Stimulated activated naive B cell treated with anti-CD40 and anti-IgM and Interleukin-4, amounts not matched to agents 10 μg/mL and 1 μg/mL and 100 μg/mL, for 72 hours (primary cell): ENCODE measurements around the gene ATM.
A peak's percentile ranks its signal among the peaks of the same experiment; 100 is the strongest.
"Not testable (repeated sequence)": the region's sequence is repeated elsewhere in the genome, so short reads cannot be mapped to it uniquely, and the experiment has no call there.

ENCODE experiments used
- ATAC-seq, 2 donors: fragments of 150-1000 bp; cut with Tn5 transposase; replicated peaks; 2 replicates each; pipeline ENCODE4 v1.10.0; 2021; ENCODE audit warnings: moderate library complexity in 1 of 2
- DNase-seq: peaks from one replicate; pipeline ENCODE4 v3.0.0; 2021
- H3K27ac Mint-ChIP-seq: one replicate; pipeline ENCODE4 v1.8.0; 2022; ENCODE audit warnings: mild to moderate bottlenecking, mixed read lengths
- H3K27me3 Mint-ChIP-seq, 2 donors: one replicate each; pipeline ENCODE4 v1.8.0; 2022; ENCODE audit warnings: mixed read lengths in 2 of 2
- H3K36me3 Mint-ChIP-seq, 2 donors: one replicate each; pipeline ENCODE4 v1.8.0; 2022; ENCODE audit warnings: mixed read lengths in 2 of 2, mild to moderate bottlenecking in 1 of 2
- H3K4me1 Mint-ChIP-seq, 2 donors: one replicate each; pipeline ENCODE4 v1.8.0; 2022; ENCODE audit warnings: mixed read lengths in 2 of 2, mild to moderate bottlenecking in 1 of 2
- H3K4me3 Mint-ChIP-seq, 2 donors: one replicate each; pipeline ENCODE4 v1.8.0; 2022; ENCODE audit warnings: mild to moderate bottlenecking in 2 of 2, mixed read lengths in 2 of 2, moderate library complexity in 1 of 2
- H3K9me3 Mint-ChIP-seq, 2 donors: one replicate each; pipeline ENCODE4 v1.8.0; 2022; ENCODE audit warnings: mixed read lengths in 2 of 2, mild to moderate bottlenecking in 1 of 2

ATM gene

DNA sequence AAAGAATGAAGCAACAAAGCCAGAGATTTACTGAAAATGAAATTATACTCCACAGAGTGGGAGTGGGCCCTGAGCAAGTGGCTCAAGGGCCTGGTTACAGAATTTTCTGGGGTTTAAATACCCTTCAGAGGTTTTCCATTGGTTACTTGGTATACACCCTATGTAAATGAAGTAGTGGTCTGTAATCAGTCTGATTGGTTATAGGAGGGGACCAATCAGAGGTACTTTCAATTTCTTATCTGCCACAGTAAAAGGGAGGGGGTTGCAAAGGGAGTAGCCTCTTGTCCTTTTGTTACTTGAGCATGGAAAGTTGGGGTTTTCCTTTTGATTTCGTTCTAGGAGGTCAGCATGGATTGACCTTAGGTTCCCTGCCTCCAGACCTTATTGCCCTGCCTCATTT, 63.5 kb downstream of the ATM start:
- Mint-ChIP-seq H3K4me1 (peaks cover 3 to 13% of the 10 kb centered on the region in 2 donors), H3K27ac (no peak overlapping the region), H3K9me3 (no peaks in the 10 kb centered on the region), H3K36me3 (peaks cover 26 to 29% of the 10 kb centered on the region in 2 donors), H3K27me3 (no peaks in the 10 kb centered on the region), H3K4me3 (no peak overlapping the region)
- ATAC-seq (no peak), DNase-seq (no peak)

DNA sequence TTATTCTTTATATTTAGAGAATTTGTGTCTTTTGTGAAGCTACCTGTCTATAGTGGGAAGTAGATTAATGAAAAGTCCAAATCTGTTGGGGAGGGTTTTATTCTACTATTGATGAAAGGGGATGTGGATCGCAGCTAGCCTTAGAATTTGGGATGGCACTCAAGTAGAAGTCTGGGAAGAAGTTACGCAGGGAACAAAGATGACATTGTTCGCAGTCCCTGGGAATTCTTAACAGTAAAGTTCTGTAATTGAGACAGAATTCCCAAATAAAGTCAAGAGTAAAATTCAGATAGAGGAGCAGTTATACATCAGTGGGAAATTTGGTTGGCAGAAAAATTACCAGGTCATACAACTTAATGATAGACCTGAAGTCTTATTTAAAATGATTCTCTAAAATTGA, 64.1 kb downstream of the ATM start:
- Mint-ChIP-seq H3K4me1 (peaks cover 3 to 13% of the 10 kb centered on the region in 2 donors), H3K27ac (no peak overlapping the region), H3K4me3 (no peak overlapping the region), H3K9me3 (no peaks in the 10 kb centered on the region), H3K27me3 (no peaks in the 10 kb centered on the region), H3K36me3 (peaks cover 28 to 33% of the 10 kb centered on the region in 2 donors)
- DNase-seq (no peak), ATAC-seq (no peak)

DNA sequence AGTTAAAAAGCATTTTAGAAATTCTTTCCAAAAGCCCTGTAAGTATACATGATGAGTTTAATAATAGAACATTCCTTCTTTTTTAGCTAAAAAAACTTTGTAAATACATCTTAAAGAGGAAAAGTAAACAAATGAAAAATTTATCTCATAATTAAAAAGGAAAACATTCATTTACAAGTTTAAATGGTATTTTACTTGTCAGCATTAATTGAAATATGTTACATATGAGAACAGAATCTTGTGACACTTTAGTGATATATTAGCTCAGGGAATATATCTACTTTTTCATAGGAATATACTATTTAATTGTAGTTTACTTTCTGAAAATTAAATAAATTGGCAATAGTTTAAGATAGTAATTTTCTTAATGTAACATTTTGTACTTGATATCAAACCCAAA, 66.2 kb downstream of the ATM start:
- peaks cover 27 to 36% of the 10 kb centered on the region in 2 donors for H3K36me3 Mint-ChIP-seq
- not testable (repeated sequence) for H3K9me3 Mint-ChIP-seq, DNase-seq, H3K27ac Mint-ChIP-seq, ATAC-seq, H3K4me3 Mint-ChIP-seq, H3K27me3 Mint-ChIP-seq
- H3K4me1 Mint-ChIP-seq: peaks cover 3 to 13% of the 10 kb centered on the region in 2 donors

DNA sequence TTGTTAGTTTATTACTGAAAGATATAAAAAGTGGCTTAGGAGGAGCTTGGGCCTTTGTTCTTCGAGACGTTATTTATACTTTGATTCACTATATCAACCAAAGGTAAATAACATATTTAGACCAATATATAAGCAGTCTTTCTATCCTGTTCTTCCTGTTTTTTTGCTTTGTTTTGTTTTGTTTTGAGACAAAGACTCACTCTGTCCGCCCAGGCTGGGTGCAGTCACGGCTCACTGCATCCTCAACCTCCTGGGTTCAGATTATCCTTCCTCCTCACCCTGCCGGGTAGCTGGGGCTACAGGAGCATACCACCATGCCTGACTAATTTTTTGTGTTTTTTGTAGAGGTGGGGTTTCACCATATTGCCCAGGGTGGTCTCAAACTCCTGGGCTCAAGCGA, 66.8 kb downstream of the ATM start:
- no peak for DNase-seq

DNA sequence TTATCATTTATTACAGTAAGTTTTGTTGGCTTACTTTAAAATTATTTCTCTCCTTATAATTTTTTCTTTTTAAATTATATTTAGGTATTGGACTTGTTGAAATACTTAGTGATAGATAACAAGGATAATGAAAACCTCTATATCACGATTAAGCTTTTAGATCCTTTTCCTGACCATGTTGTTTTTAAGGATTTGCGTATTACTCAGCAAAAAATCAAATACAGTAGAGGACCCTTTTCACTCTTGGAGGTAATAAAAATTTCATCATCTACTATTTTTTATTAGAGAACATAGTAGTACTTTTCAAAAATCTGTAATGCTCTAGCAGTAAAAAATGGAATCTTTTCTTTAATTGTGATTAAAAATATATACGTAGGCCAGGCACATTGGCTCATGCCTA, 70.4 kb downstream of the ATM start:
- ATAC-seq (no peak), DNase-seq (no peak)
- Mint-ChIP-seq H3K27me3 (no peaks in the 10 kb centered on the region), H3K9me3 (no peaks in the 10 kb centered on the region), H3K4me1 (peaks cover 3 to 7% of the 10 kb centered on the region in 2 donors), H3K36me3 (peaks cover 15 to 25% of the 10 kb centered on the region in 2 donors), H3K4me3 (no peak overlapping the region), H3K27ac (no peak overlapping the region)

More for the DNA sequence above, 66.8 kb downstream of the ATM start:
- Mint-ChIP-seq H3K4me1 (peaks cover 3 to 13% of the 10 kb centered on the region in 2 donors), H3K27ac (peak overlapping the region; percentile 27), H3K4me3 (no peak overlapping the region), H3K9me3 (no peaks in the 10 kb centered on the region), H3K36me3 (peaks cover 25 to 34% of the 10 kb centered on the region in 2 donors), H3K27me3 (no peaks in the 10 kb centered on the region)
- peak; percentile 62 to 71 for ATAC-seq

DNA sequence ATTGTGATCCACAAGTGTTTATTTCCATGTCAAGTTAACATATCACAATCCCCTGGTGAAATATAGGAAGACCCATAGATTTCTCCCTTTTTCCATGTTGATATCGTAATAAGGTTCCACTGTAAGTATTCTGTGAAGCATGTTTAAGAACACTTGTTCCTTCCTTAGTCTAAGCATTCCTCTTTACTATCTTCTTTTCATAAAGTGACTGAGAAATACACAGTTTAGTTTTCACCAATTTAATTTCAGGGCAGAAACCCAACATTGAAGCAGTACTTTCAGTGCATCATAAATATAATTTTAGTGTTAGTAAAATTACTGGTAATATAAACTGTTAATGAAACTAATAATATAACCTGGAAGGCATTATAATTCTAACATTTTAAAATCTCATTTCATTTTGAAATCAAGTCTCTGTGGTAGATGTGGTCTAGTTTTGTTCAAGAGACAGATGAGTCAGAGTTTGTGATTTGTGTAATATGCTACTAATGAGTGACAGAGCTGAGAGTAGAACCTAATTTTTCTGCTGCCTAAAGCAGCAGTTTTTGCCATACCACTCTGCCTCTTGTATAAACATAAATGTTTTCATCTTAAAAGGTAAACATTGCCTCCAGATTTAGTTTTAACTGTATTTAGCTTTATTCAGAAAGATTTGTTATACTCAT, 79.4 kb downstream of the ATM start:
- no peaks in the 10 kb centered on the region for H3K9me3 Mint-ChIP-seq
- H3K4me3 Mint-ChIP-seq: no peak overlapping the region
- H3K36me3 Mint-ChIP-seq: peaks cover 26 to 34% of the 10 kb centered on the region in 2 donors
- peak in 1 of 2 donors; percentile 51 for ATAC-seq
- DNase-seq: no peak
- no peaks in the 10 kb centered on the region for H3K27me3 Mint-ChIP-seq
- H3K27ac Mint-ChIP-seq: no peak overlapping the region
- H3K4me1 Mint-ChIP-seq: no peaks in the 10 kb centered on the region

DNA sequence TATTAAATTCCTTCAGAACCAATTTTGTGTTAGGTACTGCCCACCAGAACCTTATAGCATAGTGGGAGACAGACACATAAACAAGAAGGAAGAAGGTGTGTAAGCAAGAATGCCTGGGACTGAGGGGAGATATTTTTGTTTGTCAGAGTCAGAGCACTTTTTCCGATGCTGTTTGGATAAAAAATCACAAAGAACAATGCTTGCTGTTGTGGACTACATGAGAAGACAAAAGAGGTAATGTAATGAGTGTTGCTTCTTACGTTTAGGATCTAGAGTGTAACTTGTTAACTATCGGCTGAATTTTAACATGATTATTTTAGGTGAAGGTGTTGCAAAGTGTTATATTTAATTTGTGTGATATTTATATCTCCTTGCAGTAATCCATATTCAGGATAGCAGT, 84.9 kb downstream of the ATM start:
- Mint-ChIP-seq H3K36me3 (peaks cover 14 to 29% of the 10 kb centered on the region in 2 donors), H3K27ac (no peak overlapping the region), H3K27me3 (no peaks in the 10 kb centered on the region), H3K4me3 (no peak overlapping the region), H3K4me1 (peaks cover 0 to 2% of the 10 kb centered on the region in 2 donors), H3K9me3 (no peaks in the 10 kb centered on the region)
- DNase-seq (no peak), ATAC-seq (no peak)

DNA sequence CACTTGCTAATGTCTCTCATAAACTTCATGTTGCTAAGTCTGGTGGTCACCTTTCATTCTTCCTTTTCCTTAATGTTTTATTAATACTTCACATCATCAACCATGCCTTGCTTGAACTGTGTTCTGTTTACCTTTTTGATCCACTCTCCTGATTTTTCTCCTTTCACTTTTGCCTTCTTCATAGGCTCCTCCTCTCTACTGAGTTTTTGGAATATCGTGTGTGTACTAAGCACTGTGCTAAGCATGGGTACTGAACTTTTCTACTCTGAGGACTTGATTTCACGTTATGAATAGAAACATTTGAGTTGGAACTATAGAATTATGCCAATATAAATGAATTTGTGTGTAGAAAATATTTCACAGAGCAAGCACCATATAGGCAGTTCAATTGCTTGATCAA, 90.6 kb downstream of the ATM start:
- ATAC-seq: no peak
- H3K4me3 Mint-ChIP-seq: no peak overlapping the region
- H3K36me3 Mint-ChIP-seq: peaks cover 22 to 36% of the 10 kb centered on the region in 2 donors
- no peak for DNase-seq
- H3K9me3 Mint-ChIP-seq: no peaks in the 10 kb centered on the region
- peaks cover 0 to under 1% of the 10 kb centered on the region in 2 donors for H3K4me1 Mint-ChIP-seq
- H3K27me3 Mint-ChIP-seq: no peaks in the 10 kb centered on the region
- H3K27ac Mint-ChIP-seq: no peak overlapping the region

DNA sequence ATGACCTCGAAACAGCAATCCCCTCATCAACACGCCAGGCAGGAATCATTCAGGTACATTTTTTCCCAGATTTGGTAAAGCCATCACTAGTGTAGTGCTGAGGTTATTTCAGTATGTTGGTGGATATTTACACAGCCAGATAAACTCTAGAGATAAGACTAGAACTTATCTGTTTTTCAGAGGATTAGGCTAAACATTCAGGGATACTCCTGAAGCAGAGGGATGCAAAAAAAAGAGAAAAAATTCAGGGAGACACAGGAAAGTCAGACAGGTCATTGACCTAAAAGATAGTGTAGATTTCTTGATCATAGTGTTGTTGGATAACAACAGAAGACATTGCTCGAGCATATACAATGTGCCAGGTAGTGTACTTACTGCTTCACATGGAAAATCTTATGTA, 93.2 kb downstream of the ATM start:
- ATAC-seq (no peak), DNase-seq (no peak)
- no peaks in the 10 kb centered on the region for H3K9me3 Mint-ChIP-seq
- no peak overlapping the region for H3K27ac Mint-ChIP-seq
- H3K27me3 Mint-ChIP-seq: no peaks in the 10 kb centered on the region
- H3K4me3 Mint-ChIP-seq: no peak overlapping the region
- H3K36me3 Mint-ChIP-seq: peaks cover 23 to 33% of the 10 kb centered on the region in 2 donors
- no peaks in the 10 kb centered on the region for H3K4me1 Mint-ChIP-seq

DNA sequence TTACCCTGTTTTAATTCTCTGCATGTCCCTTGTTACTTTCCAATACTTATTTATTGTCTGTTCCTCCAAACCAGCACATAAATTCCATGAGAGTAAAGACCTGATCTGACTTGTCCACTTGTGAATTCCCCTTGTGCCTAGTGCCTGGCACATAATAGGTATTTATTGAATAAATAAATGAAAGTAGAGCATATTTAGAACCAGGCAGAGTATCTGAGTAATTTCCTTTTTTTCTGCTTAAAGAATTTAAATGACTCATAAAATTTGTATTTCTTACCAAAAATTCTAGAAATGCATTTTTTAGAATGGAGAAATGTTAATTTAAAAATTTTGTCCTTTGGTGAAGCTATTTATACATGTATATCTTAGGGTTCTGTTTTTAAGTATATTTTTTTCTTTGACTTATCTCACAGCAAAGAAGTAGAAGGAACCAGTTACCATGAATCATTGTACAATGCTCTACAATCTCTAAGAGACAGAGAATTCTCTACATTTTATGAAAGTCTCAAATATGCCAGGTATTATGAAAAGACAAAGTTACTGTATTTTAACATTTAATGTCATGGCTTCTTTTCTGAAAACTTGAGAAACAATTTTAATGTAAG, 96.8 kb downstream of the ATM start:
- H3K4me3 Mint-ChIP-seq: no peak overlapping the region
- H3K27ac Mint-ChIP-seq: peak overlapping the region; percentile 43
- no peaks in the 10 kb centered on the region for H3K4me1 Mint-ChIP-seq
- no peaks in the 10 kb centered on the region for H3K27me3 Mint-ChIP-seq
- DNase-seq (no peak), ATAC-seq (no peak)
- H3K36me3 Mint-ChIP-seq: peaks cover 14 to 40% of the 10 kb centered on the region in 2 donors
- no peaks in the 10 kb centered on the region for H3K9me3 Mint-ChIP-seq

DNA sequence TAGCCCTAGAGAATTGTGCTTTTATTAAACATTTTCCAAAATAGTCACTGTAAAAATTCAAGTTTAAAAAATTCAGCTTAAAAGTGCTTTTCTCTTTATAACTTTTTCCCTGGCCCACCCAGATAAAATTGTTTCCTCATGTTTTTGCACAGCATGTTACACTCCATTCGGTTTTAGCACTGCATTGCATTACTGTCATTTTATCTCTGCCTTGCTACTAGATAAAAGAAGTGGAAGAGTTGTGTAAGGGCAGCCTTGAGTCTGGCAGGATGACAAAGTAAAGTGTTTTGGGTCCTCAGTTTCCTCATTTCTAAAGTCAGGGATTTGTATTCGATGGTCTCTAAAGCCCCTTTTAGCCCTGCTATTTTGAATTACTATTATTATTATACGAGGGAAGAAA, 99.8 kb downstream of the ATM start:
- ATAC-seq (no peak), DNase-seq (no peak)
- Mint-ChIP-seq H3K27ac (no peak overlapping the region), H3K27me3 (no peaks in the 10 kb centered on the region), H3K4me3 (no peak overlapping the region), H3K36me3 (peaks cover 8 to 39% of the 10 kb centered on the region in 2 donors), H3K9me3 (no peaks in the 10 kb centered on the region), H3K4me1 (no peaks in the 10 kb centered on the region)

DNA sequence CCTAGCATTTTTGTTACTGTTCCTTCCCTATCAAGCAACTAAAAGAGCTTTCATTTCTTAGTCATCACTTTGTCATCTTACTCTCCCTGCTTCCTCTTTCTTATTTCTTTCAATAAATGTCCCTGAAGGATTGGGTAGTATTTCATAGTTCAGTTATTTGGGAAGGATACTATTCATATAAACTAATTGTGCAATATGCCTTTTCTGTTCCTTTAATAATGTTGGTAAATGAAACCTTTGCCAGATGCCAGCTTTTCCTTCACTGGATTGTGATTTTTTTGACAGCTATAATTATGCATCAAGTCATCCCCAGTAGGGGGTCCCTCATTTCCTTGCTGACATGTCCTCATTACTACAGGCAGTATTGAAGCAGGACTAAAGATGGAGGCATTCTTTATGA, 101.7 kb downstream of the ATM start:
- H3K9me3 Mint-ChIP-seq: no peaks in the 10 kb centered on the region
- peak in 1 of 2 donors; percentile 56 for ATAC-seq
- peaks cover 14 to 45% of the 10 kb centered on the region in 2 donors for H3K36me3 Mint-ChIP-seq
- no peak for DNase-seq
- no peak overlapping the region for H3K27ac Mint-ChIP-seq
- H3K4me3 Mint-ChIP-seq: no peak overlapping the region
- H3K4me1 Mint-ChIP-seq: no peaks in the 10 kb centered on the region
- H3K27me3 Mint-ChIP-seq: no peaks in the 10 kb centered on the region

DNA sequence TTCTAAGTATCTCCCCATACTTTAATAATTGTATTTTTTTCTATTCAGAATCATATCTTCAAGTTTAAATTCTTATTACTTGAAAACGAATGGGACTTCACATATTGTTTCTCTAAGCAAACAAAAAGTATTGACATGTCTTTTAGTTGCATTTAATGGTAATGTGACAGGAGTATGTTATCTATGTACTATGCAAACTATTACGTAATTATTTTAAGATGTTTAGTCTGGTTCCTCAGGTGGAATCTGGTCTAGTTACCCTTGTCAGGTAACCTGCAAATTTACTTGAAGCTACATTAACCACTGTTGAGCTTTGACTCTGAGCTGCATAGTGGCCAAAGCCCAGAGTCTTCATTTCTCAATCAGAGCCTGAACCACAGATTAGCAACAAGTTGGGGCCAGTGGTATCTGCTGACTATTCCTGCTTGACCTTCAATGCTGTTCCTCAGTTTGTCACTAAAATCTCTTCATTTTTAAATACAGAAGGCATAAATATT, 110.6 kb downstream of the ATM start:
- DNase-seq (no peak), ATAC-seq (no peak)
- no peaks in the 10 kb centered on the region for H3K4me1 Mint-ChIP-seq
- H3K27me3 Mint-ChIP-seq: no peaks in the 10 kb centered on the region
- peaks cover 21 to 41% of the 10 kb centered on the region in 2 donors for H3K36me3 Mint-ChIP-seq
- H3K9me3 Mint-ChIP-seq: no peaks in the 10 kb centered on the region
- no peak overlapping the region for H3K27ac Mint-ChIP-seq
- H3K4me3 Mint-ChIP-seq: no peak overlapping the region

DNA sequence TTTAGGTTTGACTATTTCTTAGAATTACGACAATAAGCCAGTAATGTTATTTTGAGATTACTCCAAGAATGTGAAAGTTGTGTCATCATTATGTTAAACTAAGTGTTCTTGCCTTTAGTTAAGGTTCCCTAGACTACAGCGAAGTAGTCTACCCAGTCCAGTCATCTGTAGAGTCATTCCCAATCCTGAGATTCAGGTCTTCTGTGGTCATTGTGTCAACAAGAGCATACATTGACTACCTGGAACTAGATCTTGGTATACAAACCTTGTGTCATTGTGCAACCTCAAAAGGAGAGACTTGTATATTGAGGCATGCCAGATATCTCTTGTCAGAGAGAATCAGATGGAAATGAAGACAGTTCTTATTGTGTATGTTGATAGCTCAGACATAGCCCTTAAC, 115.9 kb downstream of the ATM start:
- Mint-ChIP-seq H3K4me1 (peaks cover 0 to 2% of the 10 kb centered on the region in 2 donors), H3K4me3 (no peak overlapping the region), H3K9me3 (no peaks in the 10 kb centered on the region), H3K36me3 (peaks cover 3 to 30% of the 10 kb centered on the region in 2 donors), H3K27ac (no peak overlapping the region), H3K27me3 (no peaks in the 10 kb centered on the region)
- ATAC-seq (no peak), DNase-seq (no peak)

DNA sequence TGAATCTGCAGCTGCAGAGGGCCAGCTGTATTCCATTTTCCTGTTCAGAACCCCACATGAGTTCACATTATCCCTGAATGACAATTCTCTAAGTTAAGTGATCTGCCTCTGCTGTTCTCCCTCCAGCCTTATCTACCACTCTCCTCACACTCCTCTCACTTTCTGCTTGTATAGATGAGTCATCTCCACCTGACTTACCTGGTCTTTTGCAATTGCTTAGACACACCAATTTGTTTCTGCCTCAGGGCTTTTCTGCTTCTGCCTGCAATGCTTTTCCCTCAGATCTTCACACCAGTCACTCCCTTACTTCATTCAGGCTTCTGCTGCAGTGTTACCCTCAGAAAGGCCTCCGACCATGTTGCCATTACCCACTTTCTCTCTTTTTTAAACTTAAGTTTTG, 118.1 kb downstream of the ATM start:
- Mint-ChIP-seq H3K27me3 (no peaks in the 10 kb centered on the region), H3K4me1 (peaks cover 0 to 6% of the 10 kb centered on the region in 2 donors), H3K9me3 (no peaks in the 10 kb centered on the region), H3K36me3 (peaks cover 6 to 30% of the 10 kb centered on the region in 2 donors), H3K4me3 (no peak overlapping the region), H3K27ac (no peak overlapping the region)
- ATAC-seq: no peak
- DNase-seq: no peak
